HEK293 (cell line): ENCODE results near the gene KRT4.

Experiments
- CTCF ChIP-seq: fragments of 450-650 bp; formaldehyde crosslinking; IDR thresholded peaks from 2 replicates; pipeline ENCODE4 v1.5.1; 2016; ENCODE audit warnings: missing biosample characterization, missing genetic modification characterization
- GLI4 ChIP-seq: fragments of 450-650 bp; formaldehyde crosslinking; IDR thresholded peaks from 2 replicates; pipeline ENCODE4 v1.5.1; 2016; ENCODE audit warnings: missing biosample characterization, missing genetic modification characterization
- MZF1 ChIP-seq: fragments of 450-650 bp; formaldehyde crosslinking; IDR thresholded peaks from 2 replicates; pipeline ENCODE4 v1.5.1; 2017; ENCODE audit warnings: missing biosample characterization, missing genetic modification characterization, borderline replicate concordance
- PBX3 ChIP-seq: sonication (generic); formaldehyde crosslinking; IDR thresholded peaks from 2 replicates; pipeline ENCODE4 v1.8.1; 2022; ENCODE audit warnings: mild to moderate bottlenecking, moderate library complexity, missing genetic modification reagents
- SP2 ChIP-seq: fragments of 450-650 bp; formaldehyde crosslinking; IDR thresholded peaks from 2 replicates; pipeline ENCODE4 v1.5.1; 2016; ENCODE audit warnings: missing biosample characterization, missing genetic modification characterization
- ZBTB11 ChIP-seq: fragments of 450-650 bp; formaldehyde crosslinking; conservative IDR thresholded peaks from 2 replicates; pipeline ENCODE4 v1.5.1; 2016; ENCODE audit warnings: low read depth, missing biosample characterization, missing genetic modification characterization
- ZNF239 ChIP-seq: fragments of 450-650 bp; formaldehyde crosslinking; IDR thresholded peaks from 2 replicates; pipeline ENCODE4 v1.5.1; 2016; ENCODE audit warnings: missing biosample characterization, missing genetic modification characterization
- ZNF423 ChIP-seq: fragments of 450-650 bp; formaldehyde crosslinking; IDR thresholded peaks from 2 replicates; pipeline ENCODE4 v1.5.1; 2016; ENCODE audit warnings: missing biosample characterization, missing genetic modification characterization
- ZNF747 ChIP-seq: fragments of 450-650 bp; formaldehyde crosslinking; IDR thresholded peaks from 2 replicates; pipeline ENCODE4 v1.5.1; 2016; ENCODE audit warnings: missing biosample characterization, missing genetic modification characterization
- ZNF792 ChIP-seq: fragments of 450-650 bp; formaldehyde crosslinking; IDR thresholded peaks from 2 replicates; pipeline ENCODE4 v1.5.1; 2016; ENCODE audit warnings: missing biosample characterization, missing genetic modification characterization
- TF ChIP-seq, protein P1 (sequence below): fragments of 450-650 bp; formaldehyde crosslinking; IDR thresholded peaks from 2 replicates; pipeline ENCODE4 v1.5.1; 2017; ENCODE audit warnings: missing biosample characterization, mild to moderate bottlenecking, missing genetic modification characterization, moderate library complexity
- TF ChIP-seq, protein P2 (sequence below): fragments of 450-650 bp; formaldehyde crosslinking; IDR thresholded peaks from 2 replicates; pipeline ENCODE4 v1.5.1; 2016; ENCODE audit warnings: missing biosample characterization, missing genetic modification characterization, low read depth
- TF ChIP-seq, protein P3 (sequence below): fragments of 450-650 bp; formaldehyde crosslinking; IDR thresholded peaks from 2 replicates; pipeline ENCODE4 v1.5.1; 2016; ENCODE audit warnings: missing biosample characterization, missing genetic modification characterization
- TF ChIP-seq, protein P4 (sequence below): fragments of 450-650 bp; formaldehyde crosslinking; IDR thresholded peaks from 2 replicates; pipeline ENCODE4 v1.5.1; 2017; ENCODE audit warnings: missing biosample characterization, missing genetic modification characterization

- TF ChIP-seq ZNF792 (tag by site-specific recombination) (no peak), CTCF (tag by site-specific recombination) (no peak), GLI4 (tag by site-specific recombination) (no peak), ZBTB11 (no peak), PBX3 (no peak), MZF1 (no peak), SP2 (no peak), ZNF423 (tag by site-specific recombination) (no peak), ZNF747 (tag by site-specific recombination) (no peak), ZNF239 (tag by site-specific recombination) (no peak)
- TF ChIP-seq, protein P1, sequence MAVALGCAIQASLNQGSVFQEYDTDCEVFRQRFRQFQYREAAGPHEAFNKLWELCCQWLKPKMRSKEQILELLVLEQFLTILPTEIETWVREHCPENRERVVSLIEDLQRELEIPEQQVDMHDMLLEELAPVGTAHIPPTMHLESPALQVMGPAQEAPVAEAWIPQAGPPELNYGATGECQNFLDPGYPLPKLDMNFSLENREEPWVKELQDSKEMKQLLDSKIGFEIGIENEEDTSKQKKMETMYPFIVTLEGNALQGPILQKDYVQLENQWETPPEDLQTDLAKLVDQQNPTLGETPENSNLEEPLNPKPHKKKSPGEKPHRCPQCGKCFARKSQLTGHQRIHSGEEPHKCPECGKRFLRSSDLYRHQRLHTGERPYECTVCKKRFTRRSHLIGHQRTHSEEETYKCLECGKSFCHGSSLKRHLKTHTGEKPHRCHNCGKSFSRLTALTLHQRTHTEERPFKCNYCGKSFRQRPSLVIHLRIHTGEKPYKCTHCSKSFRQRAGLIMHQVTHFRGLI (tag by site-specific recombination) = no peak
- TF ChIP-seq, protein P2, sequence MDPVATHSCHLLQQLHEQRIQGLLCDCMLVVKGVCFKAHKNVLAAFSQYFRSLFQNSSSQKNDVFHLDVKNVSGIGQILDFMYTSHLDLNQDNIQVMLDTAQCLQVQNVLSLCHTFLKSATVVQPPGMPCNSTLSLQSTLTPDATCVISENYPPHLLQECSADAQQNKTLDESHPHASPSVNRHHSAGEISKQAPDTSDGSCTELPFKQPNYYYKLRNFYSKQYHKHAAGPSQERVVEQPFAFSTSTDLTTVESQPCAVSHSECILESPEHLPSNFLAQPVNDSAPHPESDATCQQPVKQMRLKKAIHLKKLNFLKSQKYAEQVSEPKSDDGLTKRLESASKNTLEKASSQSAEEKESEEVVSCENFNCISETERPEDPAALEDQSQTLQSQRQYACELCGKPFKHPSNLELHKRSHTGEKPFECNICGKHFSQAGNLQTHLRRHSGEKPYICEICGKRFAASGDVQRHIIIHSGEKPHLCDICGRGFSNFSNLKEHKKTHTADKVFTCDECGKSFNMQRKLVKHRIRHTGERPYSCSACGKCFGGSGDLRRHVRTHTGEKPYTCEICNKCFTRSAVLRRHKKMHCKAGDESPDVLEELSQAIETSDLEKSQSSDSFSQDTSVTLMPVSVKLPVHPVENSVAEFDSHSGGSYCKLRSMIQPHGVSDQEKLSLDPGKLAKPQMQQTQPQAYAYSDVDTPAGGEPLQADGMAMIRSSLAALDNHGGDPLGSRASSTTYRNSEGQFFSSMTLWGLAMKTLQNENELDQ = no peak
- TF ChIP-seq, protein P3, sequence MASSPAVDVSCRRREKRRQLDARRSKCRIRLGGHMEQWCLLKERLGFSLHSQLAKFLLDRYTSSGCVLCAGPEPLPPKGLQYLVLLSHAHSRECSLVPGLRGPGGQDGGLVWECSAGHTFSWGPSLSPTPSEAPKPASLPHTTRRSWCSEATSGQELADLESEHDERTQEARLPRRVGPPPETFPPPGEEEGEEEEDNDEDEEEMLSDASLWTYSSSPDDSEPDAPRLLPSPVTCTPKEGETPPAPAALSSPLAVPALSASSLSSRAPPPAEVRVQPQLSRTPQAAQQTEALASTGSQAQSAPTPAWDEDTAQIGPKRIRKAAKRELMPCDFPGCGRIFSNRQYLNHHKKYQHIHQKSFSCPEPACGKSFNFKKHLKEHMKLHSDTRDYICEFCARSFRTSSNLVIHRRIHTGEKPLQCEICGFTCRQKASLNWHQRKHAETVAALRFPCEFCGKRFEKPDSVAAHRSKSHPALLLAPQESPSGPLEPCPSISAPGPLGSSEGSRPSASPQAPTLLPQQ (tag by site-specific recombination) = no peak
- TF ChIP-seq, protein P4, sequence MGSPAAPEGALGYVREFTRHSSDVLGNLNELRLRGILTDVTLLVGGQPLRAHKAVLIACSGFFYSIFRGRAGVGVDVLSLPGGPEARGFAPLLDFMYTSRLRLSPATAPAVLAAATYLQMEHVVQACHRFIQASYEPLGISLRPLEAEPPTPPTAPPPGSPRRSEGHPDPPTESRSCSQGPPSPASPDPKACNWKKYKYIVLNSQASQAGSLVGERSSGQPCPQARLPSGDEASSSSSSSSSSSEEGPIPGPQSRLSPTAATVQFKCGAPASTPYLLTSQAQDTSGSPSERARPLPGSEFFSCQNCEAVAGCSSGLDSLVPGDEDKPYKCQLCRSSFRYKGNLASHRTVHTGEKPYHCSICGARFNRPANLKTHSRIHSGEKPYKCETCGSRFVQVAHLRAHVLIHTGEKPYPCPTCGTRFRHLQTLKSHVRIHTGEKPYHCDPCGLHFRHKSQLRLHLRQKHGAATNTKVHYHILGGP = no peak
Measured at GRCh38 chr12:52759218-52759617, 54.7 kb downstream of the KRT4 start.
